GM21737 (cell line): ENCODE data around the gene NOTCH4.
A peak's percentile ranks its signal among the peaks of the same experiment; 100 is the strongest.

Experiments
- ATAC-seq: cut with Tn5 transposase; IDR thresholded peaks from one replicate; pipeline ENCODE4 v1.9.1; 2021; ENCODE audit warnings: mild to moderate bottlenecking, moderate library complexity; ENCODE audit not compliant: unreplicated experiment

NOTCH4 gene

GRCh38 chr6:32167761-32168262, 56.1 kb downstream of the NOTCH4 start:
- no peak for ATAC-seq

DNA sequence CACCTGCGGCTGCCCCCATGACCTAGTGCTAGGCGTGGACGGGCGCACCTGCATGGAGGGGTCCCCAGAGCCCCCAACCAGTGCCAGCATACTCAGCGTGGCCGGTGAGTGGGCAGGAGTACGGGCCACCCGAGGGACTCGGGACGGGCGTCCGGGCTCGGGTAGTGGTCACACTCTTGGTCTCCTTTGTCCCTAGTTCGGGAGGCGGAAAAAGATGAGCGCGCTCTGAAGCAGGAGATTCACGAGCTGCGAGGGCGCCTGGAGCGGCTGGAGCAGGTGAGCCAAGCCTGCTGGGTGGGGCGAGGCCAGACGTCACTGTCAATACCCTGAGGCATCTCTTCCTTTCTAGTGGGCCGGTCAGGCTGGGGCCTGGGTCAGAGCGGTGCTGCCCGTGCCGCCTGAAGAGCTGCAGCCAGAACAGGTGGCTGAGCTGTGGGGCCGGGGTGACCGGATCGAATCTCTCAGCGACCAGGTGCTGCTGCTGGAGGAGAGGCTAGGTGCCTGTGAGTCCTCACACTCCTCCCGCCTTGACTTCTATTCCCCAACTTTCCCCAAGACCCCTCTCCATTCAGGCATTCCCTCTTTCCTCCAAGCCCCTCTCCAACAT, 56.6 kb downstream of the NOTCH4 start:
- ATAC-seq: no peak

GRCh38 chr6:32166411-32167061, 57.3 kb downstream of the NOTCH4 start:
- no peak for ATAC-seq

- no peak for ATAC-seq
These were observed 59.6 kb downstream of the NOTCH4 start, which contains the start of gene EGFL8 for GRCh38 chr6:32164295-32164694. EGFL8 (plus strand) TSS chr6:32164595; CDS start chr6:32166166, 1,571 bp downstream.

DNA sequence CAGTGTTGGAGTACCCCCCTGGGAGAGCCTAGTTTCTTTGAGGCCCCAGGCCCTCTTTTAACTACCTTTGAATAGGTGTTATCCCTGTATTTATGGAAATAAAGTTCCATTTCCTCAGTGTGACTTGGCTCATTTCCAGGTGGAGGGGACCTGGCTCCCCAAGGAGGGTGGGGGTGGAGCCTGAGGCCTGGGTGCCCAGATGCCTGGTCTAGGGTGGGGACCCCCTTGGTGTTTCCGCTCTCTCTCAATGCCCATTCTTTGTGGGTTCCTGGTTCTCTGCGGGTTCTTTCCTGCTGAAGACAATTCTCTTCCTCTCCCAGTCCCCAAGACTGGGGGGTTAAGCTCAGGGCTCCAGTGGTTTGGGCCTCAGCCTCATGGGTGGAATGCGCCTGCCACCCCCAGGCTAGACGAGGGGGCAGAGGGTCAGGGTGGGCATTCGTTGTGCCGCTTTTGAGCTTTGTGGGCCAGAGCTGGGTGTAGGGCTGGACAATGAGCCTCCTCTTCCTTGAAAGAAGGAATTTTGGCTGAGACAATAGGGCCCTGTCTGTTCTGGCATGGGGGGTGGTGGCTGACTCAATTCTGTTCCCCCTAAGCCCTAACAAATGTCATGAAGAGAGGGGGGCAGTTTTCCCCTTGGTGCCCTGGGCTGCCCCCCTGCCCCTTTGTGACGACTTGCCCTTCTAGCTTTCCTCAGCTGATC, 60.2 kb downstream of the NOTCH4 start:
- no peak for ATAC-seq

- no peak for ATAC-seq
These were observed 65.8 kb downstream of the NOTCH4 start for GRCh38 chr6:32158052-32158451.

- ATAC-seq: no peak
These were observed 67.0 kb downstream of the NOTCH4 start for GRCh38 chr6:32156891-32157290.

GRCh38 chr6:32154514-32155161, 69.2 kb downstream of the NOTCH4 start:
- ATAC-seq: peak; percentile 56

- ATAC-seq: peak; percentile 11
These were observed 70.0 kb downstream of the NOTCH4 start, which contains the start of gene PPT2 for GRCh38 chr6:32153564-32154513. PPT2 (plus strand) TSS chr6:32154141; CDS start chr6:32154595, 454 bp downstream.

DNA sequence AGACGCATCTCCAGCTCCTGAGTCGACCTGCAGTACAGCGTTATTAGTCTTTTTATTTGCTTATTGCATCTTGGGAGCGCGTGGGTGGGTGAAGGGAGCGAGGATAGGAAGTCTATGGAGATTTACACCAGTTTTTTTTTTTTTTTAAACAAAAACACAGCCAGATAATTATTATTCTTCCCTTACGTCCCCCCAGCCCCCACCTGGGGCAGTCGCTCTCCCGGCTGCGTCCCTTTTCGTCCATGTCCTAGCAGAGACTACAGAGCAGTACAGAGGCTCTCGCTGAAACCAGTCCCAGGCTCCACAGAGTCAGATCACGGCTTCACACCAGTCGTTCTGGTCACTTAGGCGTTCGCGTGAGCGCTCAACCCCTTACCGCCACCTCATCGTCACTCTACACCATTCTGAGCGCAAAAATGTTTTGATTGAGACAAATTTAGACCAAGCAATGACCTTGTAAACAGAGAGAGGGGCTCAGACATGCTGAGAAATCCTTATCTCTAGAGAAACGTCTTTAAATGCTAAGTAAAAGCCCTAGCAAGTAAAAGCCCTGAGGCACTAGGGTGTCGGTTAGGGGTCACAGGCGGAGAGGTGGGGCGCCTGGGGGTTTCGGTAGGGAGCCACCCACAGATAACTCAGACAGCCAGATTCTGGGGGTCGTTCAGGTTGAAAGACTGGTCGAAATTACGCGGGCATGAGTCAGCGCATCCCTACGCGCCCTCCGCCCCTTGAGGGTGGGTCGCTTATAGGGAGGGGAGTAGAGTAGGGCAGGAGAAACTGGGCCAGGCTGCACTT, 70.9 kb downstream of the NOTCH4 start:
- no peak for ATAC-seq

- no peak for ATAC-seq
These were observed 71.8 kb downstream of the NOTCH4 start, which contains the start of gene PRRT1 for GRCh38 chr6:32151863-32152768. PRRT1 (minus strand) TSS chr6:32151939; CDS start chr6:32151827, 112 bp downstream.

- ATAC-seq: no peak
These were observed 72.5 kb downstream of the NOTCH4 start for GRCh38 chr6:32151181-32151862.

DNA sequence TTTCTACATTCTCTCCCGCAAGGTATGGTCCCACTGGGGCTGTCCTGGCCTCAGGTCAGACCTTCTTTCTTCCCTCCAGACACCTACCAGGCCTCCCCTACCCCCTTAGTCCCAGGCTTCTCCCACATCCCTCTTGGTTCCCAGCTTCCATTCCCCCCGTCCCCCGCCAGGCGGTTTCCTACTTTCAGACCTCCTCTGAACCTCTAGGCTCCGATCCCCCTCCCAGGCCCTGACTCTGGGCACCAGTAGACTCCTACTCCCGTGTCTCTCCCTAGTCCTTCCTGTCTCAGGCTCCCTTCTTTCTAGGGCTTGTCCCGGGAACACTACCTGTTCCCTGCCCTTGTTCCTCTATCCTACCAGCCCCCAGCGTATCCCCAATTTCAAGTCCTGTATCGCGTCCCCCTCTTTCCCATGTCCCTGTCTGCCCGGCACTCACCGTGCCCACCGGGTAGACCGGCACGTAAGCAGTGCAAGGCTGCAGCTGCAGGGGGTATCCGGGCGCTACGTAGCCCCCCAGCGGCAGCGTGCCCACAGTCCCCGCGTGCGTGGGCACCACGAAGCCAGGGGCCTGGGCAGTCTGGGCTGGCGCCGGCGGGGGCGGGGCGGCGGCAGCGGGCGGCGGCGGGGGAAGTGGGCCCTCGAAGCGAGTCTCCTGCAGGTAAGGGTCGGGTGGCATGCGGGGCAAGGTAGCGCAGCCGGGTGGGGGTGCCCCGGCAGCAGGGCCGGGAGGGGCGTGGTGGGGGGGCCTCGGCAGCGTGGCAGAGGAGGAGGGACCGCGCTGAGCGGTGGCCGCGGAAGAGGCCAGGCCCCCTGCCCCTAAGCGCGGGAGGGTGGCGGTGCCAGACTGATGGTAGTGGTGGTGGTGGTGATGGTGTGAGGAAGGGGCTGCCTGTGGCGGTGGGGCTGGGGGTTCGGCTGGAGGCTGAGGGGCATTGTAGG, 73.7 kb downstream of the NOTCH4 start:
- ATAC-seq: no peak

DNA sequence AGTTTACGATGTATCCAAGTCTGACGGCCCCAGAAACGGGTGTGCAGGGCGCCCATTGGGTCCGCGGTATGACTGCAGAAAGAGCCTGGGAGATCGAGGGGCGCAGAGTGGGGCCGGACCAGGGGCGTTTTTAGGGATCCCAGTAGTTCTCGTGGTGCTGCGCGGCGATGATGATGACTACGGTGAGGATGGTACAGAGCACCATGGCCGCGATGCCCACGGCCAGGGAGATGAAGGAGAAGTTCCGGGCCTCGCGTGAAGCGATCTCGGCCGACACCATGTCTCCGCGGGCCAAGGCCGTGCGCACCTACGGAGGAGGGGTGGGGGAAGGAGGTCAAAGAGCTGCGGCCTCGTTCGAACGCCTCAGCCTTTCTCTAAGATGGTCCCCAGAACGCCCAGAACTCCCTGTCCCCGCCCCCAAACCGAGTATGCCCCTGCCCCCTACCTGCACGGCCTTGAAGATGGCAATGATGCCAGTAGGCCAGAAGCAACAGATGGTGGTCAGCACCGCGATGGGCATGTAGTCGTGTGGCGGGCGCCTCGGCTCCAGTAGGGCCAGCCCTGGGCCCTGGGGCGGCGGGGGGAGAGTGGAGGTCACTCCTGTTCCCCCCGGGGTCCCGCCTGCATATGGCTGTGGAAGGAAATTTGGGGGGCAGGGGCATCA, 74.6 kb downstream of the NOTCH4 start:
- ATAC-seq: no peak

- ATAC-seq: no peak
These were observed 75.4 kb downstream of the NOTCH4 start for GRCh38 chr6:32148289-32149091.
